Raji (cell line): ENCODE measurements around the gene HAPLN3.

ENCODE experiments used
- POLR2A ChIP-seq: IDR thresholded peaks from 2 replicates; pipeline ENCODE4 v1.6.1; 2011; ENCODE audit warnings: low read depth, low read length, control low read depth; ENCODE audit not compliant: insufficient read depth

HAPLN3 gene

DNA sequence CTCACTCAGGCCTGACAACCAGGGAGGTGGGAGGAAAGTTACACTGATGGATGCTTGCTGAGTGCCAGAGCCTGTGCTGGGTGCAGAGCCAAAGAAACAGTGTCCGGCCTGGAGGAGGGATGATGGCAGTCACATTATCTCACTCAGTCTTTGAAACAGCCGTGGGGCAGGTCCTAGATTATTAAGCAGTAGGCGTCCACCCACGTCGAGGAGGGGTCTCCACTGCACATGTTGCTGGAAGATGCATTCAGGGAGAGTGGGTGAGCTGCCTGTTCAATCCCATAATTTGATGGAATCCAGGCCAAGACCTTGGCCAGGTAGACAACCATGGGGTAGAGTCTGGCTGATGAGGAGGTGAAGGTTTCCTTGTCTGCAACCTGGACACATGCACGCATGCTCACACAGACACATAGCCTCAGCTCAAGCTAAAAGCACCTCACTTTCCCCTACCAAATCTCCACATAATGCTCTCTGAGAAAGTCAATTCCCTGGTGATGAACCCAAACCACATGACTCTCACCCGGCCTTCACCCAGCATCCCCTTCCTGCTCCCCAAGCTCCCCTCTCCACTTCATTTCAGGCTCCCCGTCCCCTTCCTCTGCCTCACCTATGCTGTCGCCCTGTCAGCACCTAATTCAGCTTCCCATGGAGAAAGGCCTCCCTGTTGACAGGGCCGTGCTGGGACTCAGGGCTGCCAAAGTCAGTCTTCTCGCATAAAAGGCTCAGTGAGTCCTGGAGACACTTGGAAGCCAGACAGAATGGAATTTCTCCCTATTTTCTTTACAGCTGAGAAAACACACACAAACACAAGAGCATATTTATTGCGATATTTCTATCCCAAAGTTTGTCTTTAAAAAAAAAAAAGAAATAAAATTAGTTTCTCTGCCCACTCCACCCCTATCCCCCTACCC is 62.3 kb downstream of the HAPLN3 start:
- TF ChIP-seq POLR2A, result no peak

DNA sequence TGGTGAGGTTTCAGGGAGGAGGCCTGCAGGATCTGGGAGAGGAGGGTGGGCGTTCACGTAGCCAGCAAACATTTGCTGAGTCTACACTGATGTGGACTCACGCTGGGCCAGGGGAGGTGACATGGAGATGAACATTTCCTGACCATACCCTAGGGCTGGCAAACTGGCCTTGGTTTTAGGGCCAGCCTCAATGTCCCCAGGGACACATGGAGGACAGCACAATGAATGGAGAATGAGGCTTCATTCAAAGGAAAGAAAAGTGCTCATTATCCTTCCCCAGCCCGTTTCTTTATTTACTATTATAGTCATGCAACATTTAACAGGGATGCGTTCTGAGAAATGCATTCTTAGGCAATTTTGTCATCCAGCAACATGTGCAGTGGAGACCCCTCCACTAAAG is 65.3 kb downstream of the HAPLN3 start:
- TF ChIP-seq POLR2A, result no peak

DNA sequence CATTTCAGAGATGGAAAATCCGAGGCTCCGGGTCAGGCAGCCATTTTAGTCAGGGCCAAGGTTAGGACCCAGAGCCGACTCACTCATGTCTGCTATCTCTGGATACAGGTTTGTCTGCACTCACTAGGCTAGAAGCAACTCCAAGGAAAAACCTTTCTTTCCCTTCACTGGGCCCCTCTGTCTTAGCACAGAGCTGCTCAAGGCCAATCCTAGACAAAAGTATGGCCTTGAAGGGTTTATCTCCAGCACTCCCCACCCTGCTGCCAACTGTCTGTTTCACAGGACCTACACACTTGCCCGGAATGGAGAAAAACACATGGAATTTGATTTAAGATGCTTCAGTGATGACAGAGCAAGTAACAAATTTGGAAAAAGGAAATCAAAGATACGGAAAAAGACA is 66.6 kb downstream of the HAPLN3 start:
- TF ChIP-seq POLR2A, result no peak
